Karpas-422 (cell line): ENCODE results near the gene MRPS9. TPM values are rescaled to one million over a fixed set of nuclear protein-coding genes. Genes with fewer than 3 reads are reported as not detected.

Experiments used
- DNase-seq: peaks from one replicate; pipeline ENCODE4 v3.0.0-alpha.2; 2015
- H2AFZ ChIP-seq: fragments of 200-600 bp; sonication (generic); 2 replicates; pipeline ENCODE4 v1.6.1; 2014; ENCODE audit warnings: antibody characterized with exemption, low read length, mixed read lengths
- H3K27ac ChIP-seq: fragments of 200-600 bp; sonication (generic); 2 replicates; pipeline ENCODE4 v1.5.1; 2014; ENCODE audit warnings: mild to moderate bottlenecking, low read length, moderate library complexity
- H3K27me3 ChIP-seq: fragments of 200-600 bp; sonication (generic); 2 replicates; pipeline ENCODE4 v1.6.1; 2014; ENCODE audit warnings: low read length, mixed read lengths
- H3K36me3 ChIP-seq: fragments of 200-600 bp; sonication (generic); 2 replicates; pipeline ENCODE4 v1.6.1; 2014; ENCODE audit warnings: low read length, mixed read lengths; ENCODE audit not compliant: insufficient read depth
- H3K4me1 ChIP-seq: fragments of 200-600 bp; sonication (generic); 2 replicates; pipeline ENCODE4 v1.6.1; 2014; ENCODE audit warnings: mild to moderate bottlenecking, low read length, mixed read lengths
- H3K4me2 ChIP-seq: fragments of 200-600 bp; sonication (generic); 2 replicates; pipeline ENCODE4 v1.6.1; 2014; ENCODE audit warnings: low read length, low read depth, mild to moderate bottlenecking; ENCODE audit not compliant: poor library complexity, severe bottlenecking
- H3K4me3 ChIP-seq: fragments of 200-600 bp; sonication (generic); 2 replicates; pipeline ENCODE4 v1.5.1; 2014; ENCODE audit warnings: mild to moderate bottlenecking, antibody characterized with exemption, low read length, mixed read lengths
- H3K79me2 ChIP-seq: fragments of 200-600 bp; sonication (generic); 2 replicates; pipeline ENCODE4 v1.6.1; 2014; ENCODE audit warnings: mild to moderate bottlenecking, low read length, mixed read lengths
- H3K9ac ChIP-seq: fragments of 200-600 bp; sonication (generic); 2 replicates; pipeline ENCODE4 v1.6.0; 2014; ENCODE audit warnings: low read length
- H3K9me2 ChIP-seq: fragments of 200-600 bp; sonication (generic), shearing (Covaris generic); replicated peaks from 2 replicates; pipeline ENCODE4 v1.6.0; 2014; ENCODE audit warnings: mild to moderate bottlenecking, low read length, moderate library complexity; ENCODE audit not compliant: insufficient read depth
- H3K9me3 ChIP-seq: fragments of 300-700, 200-600 bp; sonication (generic); 2 replicates; pipeline ENCODE4 v1.6.1; 2014; ENCODE audit warnings: low read length, mixed read lengths
- H4K20me1 ChIP-seq: fragments of 200-600 bp; sonication (generic); 2 replicates; pipeline ENCODE4 v1.6.1; 2014; ENCODE audit warnings: mild to moderate bottlenecking, antibody characterized with exemption, low read length, low read depth; ENCODE audit not compliant: insufficient read depth
- total RNA-seq: library from RNA; depleted of rRNA; stranded (reverse); fragments of >200 nt; shearing (Covaris generic); gene quantifications from 2 replicates; pipeline ENCODE4 v1.2.3, GENCODE V29; 2014; ENCODE audit warnings: low replicate concordance

MRPS9 gene
- total RNA-seq, 1 experiment from 2014 or later, result 24.5 TPM

DNA sequence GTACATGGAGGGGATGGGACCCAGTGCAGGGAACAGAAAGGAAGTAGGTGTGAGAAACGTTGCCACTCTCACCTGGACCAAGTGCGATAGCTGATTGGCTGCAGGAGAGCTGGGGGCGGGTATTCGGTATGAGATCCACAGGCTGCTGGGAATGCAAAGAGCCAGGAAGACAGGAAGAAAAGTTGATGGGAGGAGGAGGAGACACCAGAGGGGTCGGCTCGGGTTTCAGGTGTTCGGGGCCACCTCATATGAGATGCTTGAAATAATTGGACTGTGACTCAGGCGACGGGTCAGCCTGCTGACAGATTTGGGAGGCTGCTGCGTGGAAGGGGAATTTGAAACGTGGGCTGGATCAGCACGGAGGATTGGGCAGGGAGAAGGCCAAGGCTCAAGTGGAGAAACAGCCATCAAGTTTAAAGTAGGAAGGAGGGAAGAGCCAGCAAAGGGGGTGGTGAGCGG, 65.1 kb downstream of the MRPS9 start:
- H4K20me1 ChIP-seq, result no peaks in the 10 kb centered on the region
- H3K27me3 ChIP-seq, result no peaks in the 10 kb centered on the region
- no peak overlapping the region for H3K4me2 ChIP-seq
- peaks cover 48% of the 10 kb centered on the region for H3K4me1 ChIP-seq
- no peak for DNase-seq
- H3K36me3 ChIP-seq, result peaks cover 25% of the 10 kb centered on the region
- H3K9me2 ChIP-seq, result no peaks in the 10 kb centered on the region
- no peaks in the 10 kb centered on the region for H3K9me3 ChIP-seq
- H3K4me3 ChIP-seq, result no peak overlapping the region
- no peak overlapping the region for H2AFZ ChIP-seq
- H3K79me2 ChIP-seq, result no peaks in the 10 kb centered on the region
- no peak overlapping the region for H3K27ac ChIP-seq
- H3K9ac ChIP-seq, result no peak overlapping the region

DNA sequence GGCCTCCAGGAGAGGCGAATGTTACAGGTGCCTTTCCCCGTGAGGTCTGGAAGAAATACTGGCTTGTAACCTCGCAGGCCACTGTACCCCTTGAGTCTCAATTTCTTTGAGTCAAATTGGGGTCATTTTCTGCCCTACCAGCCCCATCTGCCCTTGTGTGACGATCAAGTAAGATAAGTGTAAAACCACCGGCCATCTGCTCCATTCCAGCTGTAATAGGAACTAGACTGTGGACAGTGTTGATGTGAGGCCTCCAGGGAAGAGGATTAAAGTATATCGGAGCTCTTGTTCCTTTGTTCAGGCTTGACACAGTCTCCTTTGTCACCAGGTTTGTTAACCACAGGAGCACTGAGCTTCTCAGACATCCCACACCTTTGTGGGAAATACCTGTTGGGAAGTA, 65.6 kb downstream of the MRPS9 start:
- DNase-seq, result no peak
- H3K4me1 ChIP-seq, result peaks cover 46% of the 10 kb centered on the region
- H3K27me3 ChIP-seq, result no peaks in the 10 kb centered on the region
- no peaks in the 10 kb centered on the region for H3K9me2 ChIP-seq
- H3K9ac ChIP-seq, result no peak overlapping the region
- H3K27ac ChIP-seq, result no peak overlapping the region
- no peaks in the 10 kb centered on the region for H4K20me1 ChIP-seq
- no peak overlapping the region for H2AFZ ChIP-seq
- no peak overlapping the region for H3K4me2 ChIP-seq
- H3K9me3 ChIP-seq, result no peaks in the 10 kb centered on the region
- no peaks in the 10 kb centered on the region for H3K79me2 ChIP-seq
- H3K36me3 ChIP-seq, result peaks cover 20% of the 10 kb centered on the region
- H3K4me3 ChIP-seq, result no peak overlapping the region

- DNase-seq, result peak; percentile 56
- no peaks in the 10 kb centered on the region for H3K79me2 ChIP-seq
- H3K4me1 ChIP-seq, result peaks cover 38% of the 10 kb centered on the region
- no peaks in the 10 kb centered on the region for H3K27me3 ChIP-seq
- H3K9ac ChIP-seq, result no peak overlapping the region
- peaks cover 19% of the 10 kb centered on the region for H3K36me3 ChIP-seq
- H3K4me3 ChIP-seq, result no peak overlapping the region
- H3K27ac ChIP-seq, result peak overlapping the region; percentile 32
- no peaks in the 10 kb centered on the region for H3K9me2 ChIP-seq
- H4K20me1 ChIP-seq, result no peaks in the 10 kb centered on the region
- no peak overlapping the region for H2AFZ ChIP-seq
- H3K4me2 ChIP-seq, result no peak overlapping the region
- H3K9me3 ChIP-seq, result no peaks in the 10 kb centered on the region
Observed at GRCh38 chr2:105104208-105104731, 66.4 kb downstream of the MRPS9 start.

- Histone ChIP-seq H3K9me3 (no peaks in the 10 kb centered on the region), H3K27me3 (no peaks in the 10 kb centered on the region), H3K4me3 (no peak overlapping the region), H3K9me2 (no peaks in the 10 kb centered on the region), H3K27ac (no peak overlapping the region), H3K4me2 (no peak overlapping the region), H3K79me2 (no peaks in the 10 kb centered on the region), H3K36me3 (no peaks in the 10 kb centered on the region), H3K4me1 (peaks cover 5% of the 10 kb centered on the region), H3K9ac (no peak overlapping the region), H2AFZ (no peak overlapping the region), H4K20me1 (no peaks in the 10 kb centered on the region)
- no peak for DNase-seq
Observed at GRCh38 chr2:105110295-105110829, 72.5 kb downstream of the MRPS9 start.

GRCh38 chr2:105111365-105112150, 73.7 kb downstream of the MRPS9 start:
- H3K27ac ChIP-seq, result no peak overlapping the region
- no peaks in the 10 kb centered on the region for H3K36me3 ChIP-seq
- no peaks in the 10 kb centered on the region for H3K9me3 ChIP-seq
- no peak overlapping the region for H3K4me3 ChIP-seq
- H3K27me3 ChIP-seq, result no peaks in the 10 kb centered on the region
- no peaks in the 10 kb centered on the region for H3K9me2 ChIP-seq
- no peaks in the 10 kb centered on the region for H3K79me2 ChIP-seq
- no peak overlapping the region for H3K4me2 ChIP-seq
- no peaks in the 10 kb centered on the region for H4K20me1 ChIP-seq
- DNase-seq, result no peak
- H2AFZ ChIP-seq, result no peak overlapping the region
- H3K4me1 ChIP-seq, result peaks cover under 1% of the 10 kb centered on the region
- no peak overlapping the region for H3K9ac ChIP-seq

DNA sequence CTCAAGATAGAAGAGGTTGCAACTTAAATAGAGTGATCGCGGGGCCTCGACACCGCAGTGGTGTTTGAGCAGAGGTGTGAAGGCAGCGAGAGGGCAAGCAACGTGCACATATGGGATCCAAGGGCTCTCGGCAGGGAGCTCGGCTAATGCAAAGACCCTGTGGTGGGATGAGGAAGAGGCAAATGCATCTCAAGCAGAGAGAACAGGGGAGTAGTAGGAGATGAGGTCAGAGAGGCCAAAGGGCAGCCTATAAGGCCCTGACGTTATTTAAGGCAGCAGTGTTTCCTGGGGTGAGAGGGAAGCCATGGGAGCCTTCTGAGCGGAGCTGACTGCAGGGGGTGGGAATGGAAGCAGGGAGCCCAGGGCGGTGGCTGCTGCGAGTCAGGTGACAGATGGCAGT, 74.5 kb downstream of the MRPS9 start:
- H3K4me3 ChIP-seq, result no peak overlapping the region
- no peaks in the 10 kb centered on the region for H3K4me1 ChIP-seq
- DNase-seq, result no peak
- no peak overlapping the region for H3K9ac ChIP-seq
- no peaks in the 10 kb centered on the region for H3K9me2 ChIP-seq
- no peaks in the 10 kb centered on the region for H3K9me3 ChIP-seq
- no peaks in the 10 kb centered on the region for H4K20me1 ChIP-seq
- H3K27ac ChIP-seq, result no peak overlapping the region
- no peaks in the 10 kb centered on the region for H3K79me2 ChIP-seq
- H2AFZ ChIP-seq, result no peak overlapping the region
- H3K4me2 ChIP-seq, result no peak overlapping the region
- no peaks in the 10 kb centered on the region for H3K36me3 ChIP-seq
- no peaks in the 10 kb centered on the region for H3K27me3 ChIP-seq

GRCh38 chr2:105113616-105114291, 75.9 kb downstream of the MRPS9 start:
- Histone ChIP-seq H3K79me2 (no peaks in the 10 kb centered on the region), H3K4me1 (no peaks in the 10 kb centered on the region), H3K27me3 (no peaks in the 10 kb centered on the region), H3K4me2 (no peak overlapping the region), H3K9ac (no peak overlapping the region), H4K20me1 (no peaks in the 10 kb centered on the region), H2AFZ (no peak overlapping the region), H3K9me2 (no peaks in the 10 kb centered on the region), H3K36me3 (no peaks in the 10 kb centered on the region), H3K27ac (no peak overlapping the region), H3K9me3 (no peaks in the 10 kb centered on the region), H3K4me3 (no peak overlapping the region)
- no peak for DNase-seq

DNA sequence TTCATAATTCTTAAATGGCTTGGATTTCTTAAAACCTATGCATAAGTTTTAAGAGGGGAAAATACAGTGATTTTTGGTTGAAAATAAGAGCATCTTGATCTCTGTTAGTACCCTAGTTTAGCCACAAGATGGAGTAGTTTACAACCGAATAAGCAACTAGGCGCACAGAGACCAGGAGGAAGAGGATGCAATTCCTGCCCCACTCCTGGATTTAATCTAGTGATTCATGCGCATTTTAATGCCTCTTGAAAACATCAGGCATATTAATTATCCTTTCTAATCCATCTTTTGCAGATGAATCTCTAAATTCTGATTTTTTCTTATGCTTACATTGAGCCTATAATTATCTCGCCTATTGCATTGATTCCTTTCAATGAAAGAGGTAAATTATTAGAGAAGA, 76.7 kb downstream of the MRPS9 start:
- no peak overlapping the region for H3K27ac ChIP-seq
- no peaks in the 10 kb centered on the region for H3K4me1 ChIP-seq
- H2AFZ ChIP-seq, result no peak overlapping the region
- no peaks in the 10 kb centered on the region for H3K79me2 ChIP-seq
- no peak overlapping the region for H3K9ac ChIP-seq
- no peaks in the 10 kb centered on the region for H3K9me3 ChIP-seq
- H3K27me3 ChIP-seq, result no peaks in the 10 kb centered on the region
- no peak overlapping the region for H3K4me2 ChIP-seq
- H3K4me3 ChIP-seq, result no peak overlapping the region
- DNase-seq, result peak; percentile 78
- H3K36me3 ChIP-seq, result no peaks in the 10 kb centered on the region
- no peaks in the 10 kb centered on the region for H4K20me1 ChIP-seq
- no peaks in the 10 kb centered on the region for H3K9me2 ChIP-seq
